HL-60 (cell line): ENCODE measurements around the gene CCDC82.
"Not testable (repeated sequence)": the region's sequence is repeated elsewhere in the genome, so short reads cannot be mapped to it uniquely, and the experiment has no call there.

Experiments
- DNase-seq, 2 experiments: peaks; one replicate each; pipeline ENCODE4 v3.0.0-alpha.2; 2010 to 2020; ENCODE audit warnings: low read depth in 1 of 2, low spot score in 1 of 2
- H3K27ac ChIP-seq: fragments of 250-450 bp; sonication (Bioruptor Pico); replicated peaks from 2 replicates; pipeline ENCODE4 v1.5.1; 2020; ENCODE audit warnings: mild to moderate bottlenecking, moderate library complexity
- H3K27me3 ChIP-seq: fragments of 250-450 bp; sonication (Bioruptor Pico); 2 replicates; pipeline ENCODE4 v1.5.1; 2021; ENCODE audit warnings: mild to moderate bottlenecking, moderate library complexity; ENCODE audit not compliant: insufficient read depth, poor library complexity, severe bottlenecking
- H3K4me3 ChIP-seq: replicated peaks from 2 replicates; pipeline ENCODE4 v1.5.1; 2011; ENCODE audit warnings: mild to moderate bottlenecking, control low read depth, low read length; ENCODE audit not compliant: insufficient read depth
- CTCF ChIP-seq: IDR thresholded peaks from one replicate; pipeline ENCODE4 v1.5.1; 2011; ENCODE audit warnings: low read length, control low read depth, inconsistent platforms; ENCODE audit not compliant: insufficient read depth
- GABPA ChIP-seq: IDR thresholded peaks from 2 replicates; pipeline ENCODE4 v1.6.1; 2012; ENCODE audit warnings: low read depth
- POLR2AphosphoS5 ChIP-seq: IDR thresholded peaks from 2 replicates; pipeline ENCODE4 v1.6.1; 2012; ENCODE audit warnings: low read depth
- REST ChIP-seq: IDR thresholded peaks from 2 replicates; pipeline ENCODE4 v1.6.1; 2012; ENCODE audit warnings: low read depth; ENCODE audit not compliant: insufficient replicate concordance
- SPI1 ChIP-seq: IDR thresholded peaks from 2 replicates; pipeline ENCODE4 v1.6.1; 2012; ENCODE audit warnings: low read depth, mild to moderate bottlenecking, borderline replicate concordance
- long read RNA-seq: library from polyadenylated mRNA; unstranded; transcript quantifications from one replicate; pipeline ENCODE4 v2.0.0, GENCODE V29; 2020

The CCDC82 gene
- long read RNA-seq, full-length matches to known transcripts = 96 of 120 reads
- long read RNA-seq, partial matches to known transcripts = 4 of 120 reads
- long read RNA-seq, other reads (novel, unspliced or antisense) = 20 of 120 reads

- TF ChIP-seq CTCF (no peak), SPI1 (no peak; the same call in 1 of the 2 replicates), POLR2AphosphoS5 (peak; percentile 82), GABPA (peak; percentile 79), REST (no peak)
- Histone ChIP-seq H3K27me3 (no peaks in the 10 kb centered on the region), H3K4me3 (peak within 1 kb of the TSS; percentile 98), H3K27ac (peak within 1 kb of the TSS; percentile 81)
- peak; percentile 82 to 96 for DNase-seq
These were observed at the start of gene CCDC82, which contains the start of gene JRKL for GRCh38 chr11:96389720-96390487. CCDC82 (minus strand) TSS chr11:96389912; CDS start chr11:96384747, 5,165 bp downstream. JRKL (plus strand) TSS chr11:96390013; CDS start chr11:96390650, 637 bp downstream.

GRCh38 chr11:96432654-96433053 is 42.9 kb upstream of the CCDC82 start:
- not testable (repeated sequence) for H3K4me3 ChIP-seq, DNase-seq, H3K27me3 ChIP-seq, H3K27ac ChIP-seq

- Histone ChIP-seq H3K27ac (no peak overlapping the region), H3K27me3 (no peaks in the 10 kb centered on the region), H3K4me3 (no peak overlapping the region)
- DNase-seq = no peak
- no peak for TF ChIP-seq CTCF
These were observed 41.0 kb upstream of the CCDC82 start for GRCh38 chr11:96430668-96431067.

GRCh38 chr11:96424693-96425092 is 35.0 kb upstream of the CCDC82 start:
- Histone ChIP-seq H3K4me3 (no peak overlapping the region), H3K27ac (no peak overlapping the region), H3K27me3 (peaks cover 7% of the 10 kb centered on the region)
- no peak for DNase-seq
- TF ChIP-seq SPI1 (no peak), REST (no peak), GABPA (no peak), POLR2AphosphoS5 (no peak), CTCF (no peak)
